Stimulated activated CD4-positive, alpha-beta T cell treated with anti-CD3 and anti-CD28 coated beads, Interleukin-1b, Interleukin-23, amount 100 ng/mL, for 1 hour (primary cell): ENCODE results near the gene JAKMIP3.
"Not testable (repeated sequence)": the region's sequence is repeated elsewhere in the genome, so short reads cannot be mapped to it uniquely, and the experiment has no call there.

Experiments
- DNase-seq, 2 donors: peaks; one replicate each; pipeline ENCODE4 v3.0.0-alpha.2; 2020; ENCODE audit warnings: low read depth in 2 of 2

Gene JAKMIP3

GRCh38 chr10:132064771-132065437 lies 842 bp upstream of the JAKMIP3 start:
- DNase-seq: no peak

GRCh38 chr10:132066186-132066585 lies 440 bp downstream of the JAKMIP3 start:
- DNase-seq: no peak

GRCh38 chr10:132066812-132067211 lies 1.1 kb downstream of the JAKMIP3 start:
- DNase-seq: no peak

- no peak for DNase-seq
Measured at GRCh38 chr10:132068431-132069121, 2.8 kb downstream of the JAKMIP3 start.

GRCh38 chr10:132069122-132069848 lies 3.5 kb downstream of the JAKMIP3 start:
- DNase-seq: no peak

GRCh38 chr10:132069849-132070182 lies 4.1 kb downstream of the JAKMIP3 start:
- DNase-seq: no peak

GRCh38 chr10:132070724-132071123 lies 5.0 kb downstream of the JAKMIP3 start:
- no peak for DNase-seq

GRCh38 chr10:132071667-132072066 lies 5.9 kb downstream of the JAKMIP3 start:
- no peak for DNase-seq

- no peak for DNase-seq
Measured at GRCh38 chr10:132075909-132076577, 10.3 kb downstream of the JAKMIP3 start.

- no peak for DNase-seq
Measured at GRCh38 chr10:132076578-132077081, 10.9 kb downstream of the JAKMIP3 start.

GRCh38 chr10:132077091-132077490 lies 11.3 kb downstream of the JAKMIP3 start:
- DNase-seq: no peak

- DNase-seq: no peak
Measured at GRCh38 chr10:132078746-132079345, 13.1 kb downstream of the JAKMIP3 start.

GRCh38 chr10:132084384-132084783 lies 18.6 kb downstream of the JAKMIP3 start:
- not testable (repeated sequence) for DNase-seq

GRCh38 chr10:132093236-132093635 lies 27.5 kb downstream of the JAKMIP3 start:
- not testable (repeated sequence) for DNase-seq

GRCh38 chr10:132094581-132095234 lies 29.0 kb downstream of the JAKMIP3 start:
- DNase-seq: no peak

- DNase-seq: no peak
Measured at GRCh38 chr10:132095403-132096113, 29.8 kb downstream of the JAKMIP3 start.

GRCh38 chr10:132096223-132096622 lies 30.5 kb downstream of the JAKMIP3 start:
- no peak for DNase-seq

- no peak for DNase-seq
Measured at GRCh38 chr10:132096863-132097478, 31.2 kb downstream of the JAKMIP3 start.

- no peak for DNase-seq
Measured at GRCh38 chr10:132097609-132098377, 32.0 kb downstream of the JAKMIP3 start.
